NCI-H1417 (cell line): ENCODE measurements around the gene LRCOL1.
"Not testable (repeated sequence)": the region's sequence is repeated elsewhere in the genome, so short reads cannot be mapped to it uniquely, and the experiment has no call there.

Experiments used
- DNase-seq, 3 experiments: peaks; one replicate each; lab custom pipeline; 2025; lab: John Stamatoyannopoulos, UW

Gene LRCOL1

DNA sequence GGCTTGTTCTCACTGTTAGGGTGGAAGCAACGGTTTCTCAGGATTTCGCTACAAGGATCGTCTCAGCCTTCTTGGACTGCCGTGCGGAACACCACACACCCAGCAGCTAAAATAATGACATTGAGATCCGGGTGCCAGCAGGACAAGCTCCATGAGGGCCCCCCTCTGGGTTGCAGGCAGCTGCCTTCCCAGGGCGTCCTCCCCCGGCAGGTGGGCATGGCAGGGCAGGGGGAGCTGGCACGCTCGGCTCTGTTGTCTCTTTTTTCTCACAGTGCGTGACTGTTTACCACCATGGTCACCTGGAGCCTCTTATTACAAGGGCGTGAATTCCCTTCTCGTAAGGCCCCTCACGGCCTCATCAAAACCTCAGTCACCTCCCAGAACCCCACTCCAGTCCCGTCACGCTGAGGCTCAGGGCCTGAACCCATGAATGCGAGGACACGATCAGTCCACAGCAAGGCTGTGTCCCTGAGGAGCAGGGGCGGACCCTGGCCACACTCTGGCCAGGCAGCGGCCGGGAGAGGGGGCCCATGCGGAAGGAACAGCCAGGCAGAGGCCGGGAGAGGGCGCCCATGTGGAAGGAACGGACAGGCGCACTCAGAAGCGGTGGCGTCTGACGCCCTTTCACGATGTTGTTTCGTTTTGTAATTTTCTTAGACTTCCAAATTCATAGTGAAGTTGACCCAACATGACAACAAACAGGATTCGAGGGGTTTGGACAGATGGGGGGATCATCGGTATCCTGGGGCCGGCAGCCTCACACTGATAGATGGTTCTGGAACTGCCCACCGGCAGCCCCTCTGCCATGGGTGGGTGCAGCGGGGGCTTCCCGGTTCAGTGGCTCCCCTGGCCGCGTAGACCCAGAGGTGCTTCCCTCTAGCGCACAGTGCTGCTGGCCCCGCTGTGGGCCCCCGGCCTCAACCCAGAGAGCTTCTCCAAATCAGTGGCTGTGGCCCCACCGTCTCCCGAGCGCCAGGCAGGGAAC is 10.0 kb downstream of the LRCOL1 start:
- peak; percentile 85 to 95 (median 94) for DNase-seq

DNA sequence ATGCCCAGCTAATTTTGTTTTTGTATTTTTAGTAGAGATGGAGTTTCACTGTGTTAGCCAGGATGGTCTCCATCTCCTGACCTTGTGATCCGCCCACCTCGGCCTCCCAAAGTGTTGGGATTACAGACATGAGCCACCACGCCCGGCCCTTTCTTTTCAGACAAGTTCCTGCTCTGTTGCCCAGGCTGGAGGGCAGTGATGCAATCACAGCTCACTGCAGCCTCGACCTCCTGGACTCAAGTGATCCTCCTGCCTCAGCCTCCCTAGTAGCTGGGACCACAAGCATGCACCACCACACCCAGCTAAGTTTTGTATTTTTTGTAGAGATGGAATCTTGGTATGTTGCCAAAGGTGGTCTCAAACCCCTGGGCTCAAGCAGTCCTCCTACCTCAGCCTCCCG is 10.9 kb downstream of the LRCOL1 start:
- DNase-seq: not testable (repeated sequence)

DNA sequence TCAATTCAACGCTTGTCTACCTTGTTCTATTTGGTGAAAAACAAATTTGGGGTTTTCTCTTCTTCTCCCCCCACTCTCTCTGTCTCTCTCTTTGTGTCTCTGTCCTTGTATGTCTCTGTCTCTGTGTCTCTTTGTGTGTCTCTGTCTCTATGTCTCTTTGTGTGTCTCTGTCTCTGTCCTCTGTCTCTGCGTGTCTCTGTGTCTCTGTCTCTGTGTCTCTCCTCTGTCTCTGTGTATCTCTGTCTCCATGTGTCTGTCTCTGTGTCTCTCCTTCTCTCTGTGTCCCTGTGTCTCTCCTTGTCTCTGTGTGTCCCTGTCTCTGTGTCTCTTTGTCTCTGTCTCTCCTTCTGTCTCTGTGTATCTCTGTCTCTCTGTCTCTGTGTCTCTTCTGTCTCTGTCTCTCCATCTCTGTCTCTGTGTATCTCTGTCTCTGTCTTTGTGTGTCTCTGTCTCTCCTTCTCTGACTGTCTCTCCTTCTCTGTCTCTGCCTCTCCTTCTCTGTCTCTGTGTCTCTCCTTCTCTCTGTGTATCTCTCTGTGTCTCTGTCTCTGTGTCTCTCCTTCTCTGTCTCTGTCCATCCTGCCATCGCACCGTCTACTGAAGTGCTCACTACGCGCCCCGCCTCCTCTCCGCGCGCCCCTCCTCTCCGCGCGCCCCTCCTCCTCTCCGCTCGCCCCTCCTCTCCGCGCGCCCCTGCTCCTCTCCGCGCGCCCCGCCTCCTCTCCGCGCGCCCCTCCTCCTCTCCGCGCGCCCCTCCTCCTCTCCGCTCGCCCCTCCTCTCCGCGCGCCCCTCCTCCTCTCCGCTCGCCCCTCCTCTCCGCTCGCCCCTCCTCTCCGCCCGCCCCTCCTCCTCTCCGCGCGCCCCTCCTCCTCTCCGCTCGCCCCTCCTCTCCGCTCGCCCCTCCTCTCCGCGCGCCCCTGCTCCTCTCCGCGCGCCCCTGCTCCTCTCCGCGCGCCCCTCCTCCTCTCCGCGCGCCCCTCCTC is 12.8 kb downstream of the LRCOL1 start:
- DNase-seq: peak in 2 of 3 experiments; percentile 73 to 77

DNA sequence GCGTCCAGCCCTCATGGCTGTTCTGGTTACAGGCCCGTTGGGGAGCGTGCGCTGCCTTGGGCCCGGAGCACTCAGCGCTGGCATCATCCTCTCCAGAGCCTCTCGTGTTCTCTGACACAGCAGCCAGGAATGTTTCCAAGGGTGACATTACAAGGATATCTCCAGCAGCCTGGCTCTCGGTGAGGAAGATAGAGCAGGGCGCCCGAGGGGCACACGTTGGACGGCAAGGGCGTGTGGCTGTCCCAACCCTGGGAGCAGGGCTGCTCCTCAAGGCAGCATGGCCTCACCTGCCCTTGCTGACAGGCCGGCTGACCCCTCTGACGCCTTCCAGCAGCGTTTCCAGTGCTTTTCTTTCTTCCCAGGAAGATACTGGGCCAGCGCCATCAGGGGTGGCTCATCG is 14.4 kb downstream of the LRCOL1 start:
- DNase-seq: no peak

DNA sequence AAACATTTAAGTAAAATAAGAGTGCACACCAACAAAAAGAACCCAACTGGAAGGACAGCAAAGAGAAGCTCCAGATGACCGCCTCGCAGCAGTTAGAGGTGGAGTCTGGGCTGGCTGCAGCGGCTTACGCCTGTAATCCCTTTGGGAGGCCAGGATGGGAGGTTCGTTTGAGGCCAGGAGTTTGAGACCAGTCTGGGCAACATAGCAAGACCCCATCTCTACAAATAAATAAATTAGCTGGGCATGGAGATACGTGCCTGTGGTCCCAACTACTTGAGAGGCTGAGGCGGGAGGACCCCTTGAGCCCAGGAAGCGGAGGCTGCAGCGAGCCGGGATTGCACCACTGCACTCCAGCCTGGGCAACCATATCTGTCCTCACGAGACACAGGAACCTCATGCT is 15.2 kb downstream of the LRCOL1 start:
- no peak for DNase-seq

DNA sequence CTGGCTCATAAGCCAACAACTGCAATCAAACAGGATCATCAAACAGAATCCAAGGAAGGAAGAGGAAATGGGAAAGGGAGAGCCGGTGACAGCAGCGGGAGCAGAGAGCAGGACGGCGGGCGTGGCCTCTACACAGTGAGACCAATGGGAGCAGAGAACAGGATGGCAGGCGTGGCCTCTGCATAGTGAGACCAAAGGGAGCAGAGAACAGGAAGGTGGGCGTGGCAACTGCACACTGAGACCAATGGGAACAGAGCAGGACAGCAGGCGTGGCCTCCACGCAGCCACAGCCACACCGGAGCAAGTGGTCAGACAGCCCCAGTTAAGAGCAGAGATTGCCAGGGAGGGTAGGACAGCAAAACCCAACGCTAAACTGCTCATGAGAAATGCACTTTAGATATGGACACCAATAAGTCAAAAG is 16.4 kb downstream of the LRCOL1 start:
- peak; percentile 96 to 99 (median 99) for DNase-seq

DNA sequence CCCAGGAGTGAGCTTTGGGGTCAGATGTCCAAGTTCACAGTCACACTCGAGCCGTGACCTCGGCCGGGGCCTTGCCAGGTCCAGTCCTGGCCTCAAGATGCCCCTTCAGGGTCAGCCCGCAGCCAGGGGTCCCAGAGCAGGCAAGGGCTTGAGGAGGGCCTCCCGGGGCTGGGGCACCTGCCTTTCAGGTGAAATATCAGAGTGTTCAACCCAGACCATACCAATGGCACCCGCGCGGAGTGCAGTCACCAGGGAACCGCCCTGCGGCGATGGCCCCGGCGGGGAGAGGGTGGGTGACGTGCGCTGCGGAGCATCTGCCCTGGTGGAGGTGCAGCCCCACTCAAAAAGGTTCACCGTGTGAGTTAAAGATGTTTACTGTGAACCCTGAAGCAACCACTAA is 16.9 kb downstream of the LRCOL1 start:
- DNase-seq: peak in 1 of 3 experiments; percentile 81

DNA sequence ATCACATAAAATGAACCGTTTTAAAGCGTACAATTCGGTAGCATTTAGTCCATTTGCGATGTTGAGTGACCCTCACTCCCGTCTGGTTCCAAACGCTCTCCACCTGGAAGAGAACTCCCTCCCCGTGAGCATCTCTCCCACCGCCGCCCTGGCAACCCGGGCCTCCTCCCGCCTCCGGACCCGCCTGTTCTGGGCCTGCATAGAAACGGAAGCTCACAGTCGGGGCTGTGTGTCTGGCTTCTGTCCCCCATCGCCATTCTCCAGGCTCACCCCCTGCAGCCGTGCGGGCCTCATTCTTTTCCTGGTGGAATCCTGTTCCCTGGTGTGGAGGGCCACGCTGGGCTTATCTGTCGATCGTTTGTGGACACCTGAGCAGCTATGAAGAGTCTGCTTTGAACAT is 17.3 kb downstream of the LRCOL1 start:
- DNase-seq: peak in 1 of 3 experiments; percentile 47

DNA sequence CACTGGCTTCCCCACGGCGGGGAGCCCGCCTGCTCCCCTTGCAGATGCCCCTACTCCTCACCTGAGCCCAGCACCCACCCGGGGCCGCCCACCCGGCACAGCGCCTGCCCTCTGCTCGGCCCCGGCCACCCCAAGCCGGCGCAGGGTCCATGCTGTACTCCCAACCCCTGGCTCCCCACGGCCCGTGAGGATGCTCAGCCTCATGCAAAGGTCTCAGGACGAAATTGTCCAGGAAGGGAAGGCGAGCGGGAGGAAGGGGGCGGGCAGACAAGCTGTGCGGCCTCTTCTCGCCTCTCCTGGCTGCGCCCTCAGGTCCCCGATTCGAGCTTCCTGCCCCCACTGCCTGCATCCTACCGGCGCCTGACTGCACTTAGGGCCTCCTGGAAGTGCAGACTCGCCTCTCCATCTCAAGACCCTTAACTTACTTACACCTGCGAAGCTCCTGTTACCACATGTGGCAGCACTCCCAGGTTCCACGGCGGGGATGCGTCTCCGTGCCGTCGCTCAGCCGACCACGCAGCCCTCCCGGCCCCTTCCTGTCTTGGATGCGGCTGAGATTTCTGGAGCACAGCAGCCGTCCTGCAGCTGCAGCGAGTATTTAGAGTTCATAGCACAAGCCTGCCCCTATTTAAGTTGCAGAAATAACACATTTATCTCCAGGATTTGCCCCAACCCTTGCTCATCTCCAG is 18.0 kb downstream of the LRCOL1 start:
- no peak for DNase-seq

DNA sequence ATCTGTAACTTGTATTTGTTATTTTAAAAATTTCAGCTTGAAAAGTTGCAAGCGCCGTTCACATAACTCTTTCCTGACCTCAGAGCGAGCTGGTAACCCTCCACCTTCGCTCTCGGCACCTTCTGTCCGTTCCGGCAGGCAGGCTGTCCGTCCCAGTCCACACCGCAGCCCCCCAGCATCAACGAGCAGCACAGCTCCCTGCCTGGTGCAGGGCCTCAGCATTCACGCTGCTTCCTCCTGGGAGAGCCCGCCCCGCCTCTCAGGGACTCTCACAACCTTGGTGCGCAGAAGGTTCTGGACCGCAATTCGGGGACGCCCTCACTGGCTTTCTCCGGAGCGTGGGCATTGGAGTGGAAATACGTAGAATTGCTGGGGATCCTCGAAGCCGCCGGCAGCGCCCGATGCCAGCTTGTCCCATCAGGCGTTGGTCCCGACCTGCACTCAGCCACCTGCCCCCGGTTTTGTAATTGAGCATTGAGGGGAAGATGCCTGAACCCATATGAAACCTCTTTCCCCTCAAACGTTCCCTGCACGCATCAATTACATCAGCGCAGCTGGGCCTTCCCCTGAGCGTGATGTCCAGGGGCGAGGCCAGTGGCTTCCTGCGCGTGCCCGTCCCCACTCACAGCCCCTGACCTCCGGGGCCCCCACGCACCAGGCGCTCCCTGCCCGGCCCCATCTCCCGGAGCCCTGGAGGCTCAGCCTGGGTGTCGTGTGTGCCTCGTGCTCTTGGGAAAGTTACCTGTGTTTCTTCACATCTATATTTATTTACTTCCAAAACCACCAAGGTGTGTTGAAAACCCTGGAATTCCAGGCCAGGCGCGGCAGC is 19.1 kb downstream of the LRCOL1 start:
- no peak for DNase-seq

DNA sequence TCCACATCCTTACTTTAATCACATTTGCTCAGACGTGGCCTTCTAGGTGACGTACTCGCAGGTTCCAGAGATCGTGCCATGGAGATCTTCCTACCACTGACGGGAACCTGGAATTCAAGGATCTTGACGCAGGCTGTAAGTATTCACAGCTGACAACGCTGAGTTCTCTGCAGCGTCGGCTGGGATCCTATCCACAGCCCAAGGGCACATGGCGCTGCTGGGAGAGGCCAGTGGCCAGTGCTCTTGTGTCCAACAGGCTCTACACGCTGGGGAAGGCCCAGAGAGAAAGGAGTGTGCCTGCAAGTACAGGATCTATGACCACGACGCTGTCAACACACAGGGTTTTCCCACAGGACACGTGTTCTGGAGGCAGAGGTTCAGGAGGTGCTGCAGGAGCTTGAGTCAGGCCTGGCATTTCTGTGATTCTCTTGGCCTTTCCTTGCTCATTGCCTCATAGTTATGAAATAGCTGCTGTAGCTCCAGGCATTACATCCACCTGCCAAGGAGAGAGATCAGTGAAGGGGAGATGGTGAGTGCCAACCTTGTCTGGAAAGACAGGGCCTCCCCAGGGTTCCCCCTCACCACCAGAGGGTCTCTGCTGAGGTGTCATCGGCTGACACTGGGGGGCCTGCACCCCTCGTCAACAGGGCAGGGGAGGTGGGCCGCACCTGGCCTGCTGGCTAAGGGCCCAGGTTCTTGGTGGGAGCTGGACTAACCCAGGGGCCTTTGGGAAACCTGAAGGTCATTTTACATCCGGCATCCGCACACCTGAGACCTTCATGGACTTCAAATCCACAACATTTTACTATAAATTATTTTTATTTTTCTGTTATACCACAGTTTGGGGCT is 21.3 kb downstream of the LRCOL1 start:
- no peak for DNase-seq

DNA sequence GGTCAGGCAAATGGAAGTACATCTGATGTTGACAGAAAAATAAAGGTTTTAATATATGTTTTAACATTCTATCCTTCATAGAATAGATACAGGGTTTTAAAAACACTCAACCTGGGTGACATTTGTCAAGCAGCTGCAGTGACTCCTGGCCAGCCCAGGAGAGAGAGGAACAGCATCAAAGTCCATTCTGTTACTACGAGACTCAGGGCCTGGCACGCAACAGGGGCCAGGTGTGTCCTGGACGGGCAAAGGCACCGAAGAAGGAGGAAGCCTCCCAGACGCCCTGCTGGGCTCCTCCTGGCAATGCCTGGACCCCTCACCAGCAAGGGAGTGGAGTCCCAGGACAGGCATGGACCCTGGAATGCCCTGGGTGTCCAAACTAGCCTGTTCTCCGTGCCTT is 22.1 kb downstream of the LRCOL1 start:
- DNase-seq: no peak

DNA sequence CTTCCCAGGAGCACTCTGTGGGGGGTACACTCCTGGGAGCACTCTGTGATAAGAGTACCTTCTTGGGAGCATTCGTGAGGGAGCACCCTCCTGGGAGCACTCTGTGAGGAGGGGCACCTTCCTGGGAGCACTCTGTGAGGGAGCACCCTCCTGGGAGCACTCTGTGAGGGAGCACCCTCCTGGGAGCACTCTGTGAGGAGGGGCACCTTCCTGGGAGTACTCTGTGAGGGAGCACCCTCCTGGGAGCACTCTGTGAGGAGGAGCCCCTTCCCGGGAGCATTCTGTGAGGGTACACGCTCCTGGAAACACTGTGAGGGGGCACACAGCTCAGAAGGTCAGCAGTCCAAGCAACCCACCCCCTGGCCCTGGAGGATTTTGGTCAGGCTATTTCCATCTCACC is 22.6 kb downstream of the LRCOL1 start:
- no peak for DNase-seq

DNA sequence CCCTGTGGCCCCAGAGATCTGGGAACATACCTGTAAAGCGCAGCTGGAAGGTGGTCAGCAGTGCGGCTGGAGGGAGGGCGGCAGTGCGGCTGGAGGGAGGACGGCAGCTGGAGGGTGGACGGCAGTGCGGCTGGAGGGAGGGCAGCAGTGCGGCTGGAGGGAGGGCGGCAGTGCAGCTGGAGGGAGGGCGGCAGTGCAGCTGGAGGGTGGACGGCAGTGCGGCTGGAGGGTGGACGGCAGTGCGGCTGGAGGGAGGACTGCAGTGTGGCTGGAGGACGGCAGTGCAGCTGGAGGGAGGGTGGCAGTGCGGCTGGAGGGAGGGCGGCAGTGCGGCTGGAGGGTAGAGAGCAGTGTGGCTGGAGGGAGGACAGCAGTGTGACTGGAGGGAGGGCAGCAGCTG is 23.5 kb downstream of the LRCOL1 start:
- no peak for DNase-seq

DNA sequence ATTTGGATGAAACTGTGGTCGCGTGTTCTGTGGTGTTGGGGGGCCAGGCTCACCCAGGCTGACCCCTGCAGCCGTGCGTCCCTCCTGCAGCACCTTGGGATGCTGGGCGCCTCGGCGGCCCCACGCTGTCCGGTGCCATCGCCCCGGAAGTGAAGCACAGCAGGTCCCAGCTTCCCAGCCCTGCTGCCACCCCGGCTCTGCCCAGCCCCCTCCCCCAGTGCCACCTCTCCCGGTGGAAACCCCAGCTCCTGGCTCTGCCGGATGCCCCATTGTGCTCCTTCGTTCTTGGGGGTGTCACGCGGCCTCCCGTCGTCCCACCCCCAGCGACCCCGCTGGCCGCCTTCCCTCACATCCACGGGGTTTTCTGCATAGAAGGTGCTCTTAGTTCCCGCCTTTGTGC is 25.2 kb downstream of the LRCOL1 start:
- DNase-seq: no peak

DNA sequence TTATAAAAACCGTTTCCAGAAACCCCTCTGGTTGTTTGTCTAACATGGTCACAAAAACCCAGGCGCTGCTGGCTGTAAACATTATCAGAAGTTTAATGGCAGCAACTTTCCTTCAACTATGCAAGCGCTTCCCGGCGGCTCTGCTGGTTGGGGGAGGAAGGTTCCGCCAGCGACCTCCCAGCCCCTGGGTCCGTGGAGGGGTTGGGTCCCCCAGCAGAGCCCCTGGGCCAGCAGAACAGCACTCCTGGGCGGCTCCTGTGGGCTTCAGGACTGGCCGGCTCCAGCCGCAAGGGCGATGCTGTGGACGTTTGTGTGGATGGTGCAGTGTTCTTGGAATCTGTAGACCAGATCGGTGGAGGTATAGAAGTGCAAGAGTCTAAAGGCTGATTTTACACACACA is 26.0 kb downstream of the LRCOL1 start:
- no peak for DNase-seq

DNA sequence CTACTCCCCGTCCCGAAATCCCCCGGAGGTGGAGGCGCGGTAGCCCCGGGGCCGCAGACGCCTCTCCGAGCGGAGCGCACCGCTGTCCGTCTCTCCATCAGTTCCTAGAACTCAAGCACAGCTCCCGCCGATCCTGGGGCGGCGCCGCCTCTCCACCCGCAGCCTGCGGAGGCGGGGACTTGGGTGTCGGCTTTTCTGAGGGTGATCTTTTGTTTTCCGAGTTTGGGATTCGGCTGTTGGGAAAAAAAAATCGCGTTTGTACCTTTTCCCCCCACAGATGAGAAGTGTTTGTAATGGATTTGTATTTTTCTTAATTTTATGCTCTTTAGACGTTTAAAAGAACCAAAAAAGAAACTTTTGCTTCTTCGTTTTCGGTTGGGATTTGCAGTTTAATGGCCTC is 26.6 kb downstream of the LRCOL1 start:
- DNase-seq: no peak

DNA sequence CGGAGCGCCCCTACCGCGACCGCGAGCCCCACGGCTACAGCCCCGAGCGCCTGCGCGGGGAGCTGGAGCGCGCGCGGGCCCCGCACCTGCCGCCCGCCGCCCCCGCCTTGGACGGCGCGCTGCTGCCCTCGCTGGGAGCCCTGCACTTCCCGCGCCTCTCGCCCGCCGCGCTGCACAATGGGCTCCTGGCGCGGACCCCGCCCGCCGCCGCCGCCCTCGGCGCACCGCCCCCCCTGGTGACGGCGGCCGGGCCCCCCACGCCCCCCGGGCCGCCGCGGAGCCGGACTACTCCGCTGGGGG is 27.0 kb downstream of the LRCOL1 start:
- no peak for DNase-seq

DNA sequence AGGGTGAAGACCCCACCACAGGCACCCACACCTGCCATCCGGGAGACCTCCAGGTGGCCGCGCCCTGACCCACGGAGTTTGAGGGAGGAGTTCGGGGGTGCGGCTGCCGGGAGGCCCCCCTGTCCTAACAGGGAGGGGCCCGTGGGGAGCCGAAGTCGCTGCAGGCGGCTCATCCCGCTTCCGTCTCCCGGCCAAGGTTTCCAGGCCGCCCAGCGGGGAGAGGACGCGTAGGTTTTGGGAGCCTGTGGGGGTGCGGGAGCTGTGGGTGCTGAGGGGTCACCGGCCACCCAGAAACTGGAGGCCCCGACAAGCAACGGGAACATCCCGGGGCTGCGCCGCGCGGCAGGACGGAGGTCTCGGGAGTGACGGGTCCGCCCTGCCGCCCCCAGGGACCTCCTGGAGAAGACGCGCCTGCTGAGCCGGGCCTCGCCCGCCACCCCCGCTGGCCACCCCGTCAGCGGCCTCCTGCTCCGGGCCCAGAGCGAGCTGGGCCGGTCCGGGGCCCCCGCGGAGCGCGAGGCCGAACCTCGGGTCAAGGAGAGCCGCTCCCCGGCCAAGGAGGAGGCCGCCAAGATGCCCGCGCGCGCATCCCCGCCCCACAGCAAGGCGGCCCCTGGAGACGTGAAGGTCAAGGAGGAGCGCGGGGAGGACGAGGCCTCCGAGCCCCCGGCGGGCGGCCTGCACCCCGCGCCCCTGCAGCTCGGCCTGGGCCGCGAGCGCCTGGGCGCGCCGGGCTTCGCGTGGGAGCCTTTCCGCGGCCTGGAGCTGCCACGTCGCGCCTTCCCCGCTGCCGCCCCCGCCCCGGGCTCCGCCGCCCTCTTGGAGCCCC is 27.6 kb downstream of the LRCOL1 start:
- no peak for DNase-seq

DNA sequence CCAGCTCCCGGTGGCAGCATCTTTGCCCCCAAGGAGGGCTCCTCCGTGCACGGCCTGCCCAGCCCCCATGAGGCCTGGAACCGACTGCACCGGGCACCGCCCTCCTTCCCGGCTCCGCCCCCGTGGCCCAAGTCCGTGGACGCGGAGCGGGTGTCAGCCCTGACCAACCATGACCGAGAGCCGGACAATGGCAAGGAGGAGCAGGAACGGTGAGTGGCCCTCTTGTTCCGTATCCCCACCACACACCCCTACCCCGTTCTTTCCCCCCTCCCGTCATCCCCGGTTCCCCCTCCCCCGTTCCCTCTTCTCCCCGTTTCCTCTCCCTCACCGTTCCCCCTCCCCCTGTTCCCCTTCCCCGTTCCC is 28.3 kb downstream of the LRCOL1 start:
- no peak for DNase-seq
